Fibroblast of gingiva (primary cell): Measurements from ENCODE around the gene INIP.

Experiments used
- DNase-seq: peaks from one replicate; pipeline ENCODE4 v3.0.0-alpha.2; 2011; ENCODE audit warnings: low read depth

INIP gene, protein sequence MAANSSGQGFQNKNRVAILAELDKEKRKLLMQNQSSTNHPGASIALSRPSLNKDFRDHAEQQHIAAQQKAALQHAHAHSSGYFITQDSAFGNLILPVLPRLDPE

GRCh38 chr9:112717661-112718331 lies at the start of gene INIP:
Gene INIP, minus strand, starts transcription at chr9:112718117. Its CDS starts 1,632 bp downstream, at chr9:112716485.
- peak; percentile 96 for DNase-seq

DNA sequence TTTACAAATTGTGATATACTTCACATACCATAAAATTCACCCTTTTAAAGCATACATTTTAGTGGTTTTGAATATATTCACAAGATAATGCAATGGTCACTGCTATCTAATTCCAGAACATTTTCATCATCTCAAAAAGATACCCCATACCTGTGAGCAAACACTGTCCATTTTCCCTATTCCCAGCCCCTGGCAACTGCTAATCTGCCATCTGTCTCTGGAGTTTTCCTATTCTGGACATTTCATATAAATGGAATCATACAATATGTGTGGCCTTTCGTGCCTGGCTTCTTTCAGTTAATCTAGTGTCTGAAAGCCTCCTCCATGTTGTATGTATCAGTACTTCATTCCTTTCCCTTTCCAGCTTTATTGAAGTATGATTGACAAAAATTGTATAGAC lies 47.4 kb upstream of the INIP start:
- no peak for DNase-seq

DNA sequence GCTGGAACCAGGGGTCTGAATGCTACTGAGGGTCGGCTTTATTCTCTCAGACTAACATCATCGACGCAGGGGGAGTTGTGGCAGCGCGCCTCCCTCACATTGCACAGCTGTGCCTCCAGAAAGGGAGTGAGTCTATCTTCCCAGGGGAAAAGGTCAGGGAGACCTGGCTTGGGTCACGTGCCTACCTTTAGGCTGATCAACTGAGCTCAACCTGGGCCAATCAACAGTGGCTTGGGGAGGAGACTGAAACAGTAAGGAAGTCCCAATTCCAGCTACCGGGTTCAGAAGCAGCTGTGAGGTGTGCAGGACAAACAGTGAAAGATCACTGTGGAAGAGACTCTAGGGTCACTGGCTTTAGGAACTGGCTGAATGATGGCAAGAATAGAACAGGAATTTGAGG lies 46.9 kb upstream of the INIP start:
- no peak for DNase-seq

- DNase-seq = peak; percentile 14
Measured at GRCh38 chr9:112764344-112764743, 46.4 kb upstream of the INIP start.

DNA sequence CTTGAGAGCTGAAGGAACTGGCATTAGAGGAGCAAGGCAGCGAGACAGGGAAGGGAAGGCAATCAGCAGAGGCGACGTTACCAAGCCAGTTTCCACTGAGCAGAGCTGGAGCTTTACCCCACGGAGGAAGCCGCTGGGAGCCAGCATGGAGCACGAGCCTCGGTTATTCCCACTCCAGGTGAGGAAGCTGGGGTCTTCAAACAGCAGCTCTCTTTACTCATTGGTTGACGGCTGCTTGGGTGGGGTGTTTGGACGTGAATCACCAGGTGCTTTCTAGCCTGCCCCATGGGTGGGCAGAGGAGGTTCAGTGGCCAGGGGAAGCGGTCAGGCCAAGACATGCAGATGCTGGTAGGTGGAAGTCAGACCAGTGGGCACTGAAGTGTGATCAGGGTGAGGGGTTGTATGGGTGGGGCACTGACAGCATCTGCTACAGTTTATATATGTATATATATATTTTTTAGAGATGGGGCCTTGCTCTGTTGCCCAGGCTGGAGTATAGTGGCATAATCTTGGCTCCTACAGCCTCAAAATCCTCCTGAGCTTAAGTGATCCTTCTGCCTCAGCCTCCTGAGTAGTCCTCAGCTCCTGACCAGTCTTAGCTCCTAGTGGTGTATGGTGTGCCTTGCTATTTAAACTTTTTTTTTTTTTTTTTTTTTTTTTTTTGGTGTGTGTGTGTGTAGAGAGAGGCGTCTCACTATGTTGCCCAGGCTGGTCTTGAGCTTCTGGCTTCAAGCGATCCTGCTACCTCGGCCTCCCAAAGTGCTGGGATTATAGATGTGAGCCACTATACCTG lies 45.0 kb upstream of the INIP start:
- DNase-seq = no peak

DNA sequence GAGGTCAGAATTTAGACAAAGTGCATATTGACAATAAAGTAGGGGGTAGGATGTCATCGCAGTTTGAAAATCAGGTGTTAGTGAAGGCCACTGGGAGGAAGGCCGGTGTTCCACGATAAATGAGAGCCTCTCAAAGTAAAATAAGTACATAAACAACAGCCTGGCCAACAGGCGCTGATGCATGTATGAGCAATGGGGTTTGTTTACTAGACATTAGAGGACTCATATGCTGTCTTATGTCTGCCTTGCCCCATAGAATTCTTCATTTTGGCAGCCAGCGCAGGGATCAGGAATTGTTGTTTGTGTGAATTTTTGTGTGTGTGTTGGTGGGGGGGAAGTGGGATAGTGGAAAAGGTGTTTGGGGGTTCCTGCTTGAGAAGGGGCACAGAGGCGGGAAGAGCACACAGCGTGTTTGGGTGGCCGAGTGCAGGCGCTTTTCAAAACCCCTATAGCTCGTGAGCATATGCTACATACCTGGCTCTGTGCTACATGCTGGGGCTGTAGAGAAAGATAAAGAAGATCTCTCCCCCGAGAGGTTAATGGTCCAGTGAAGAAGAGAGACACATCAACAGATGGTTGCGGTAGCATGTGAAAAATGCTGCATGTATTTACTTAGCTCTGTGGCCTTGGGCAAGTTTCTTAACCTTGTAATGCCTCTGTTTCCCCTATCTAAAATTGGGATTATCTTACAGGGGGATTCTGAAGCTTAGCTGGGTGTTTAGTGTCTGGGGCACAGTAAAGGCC lies 44.2 kb upstream of the INIP start:
- peak; percentile 21 for DNase-seq

DNA sequence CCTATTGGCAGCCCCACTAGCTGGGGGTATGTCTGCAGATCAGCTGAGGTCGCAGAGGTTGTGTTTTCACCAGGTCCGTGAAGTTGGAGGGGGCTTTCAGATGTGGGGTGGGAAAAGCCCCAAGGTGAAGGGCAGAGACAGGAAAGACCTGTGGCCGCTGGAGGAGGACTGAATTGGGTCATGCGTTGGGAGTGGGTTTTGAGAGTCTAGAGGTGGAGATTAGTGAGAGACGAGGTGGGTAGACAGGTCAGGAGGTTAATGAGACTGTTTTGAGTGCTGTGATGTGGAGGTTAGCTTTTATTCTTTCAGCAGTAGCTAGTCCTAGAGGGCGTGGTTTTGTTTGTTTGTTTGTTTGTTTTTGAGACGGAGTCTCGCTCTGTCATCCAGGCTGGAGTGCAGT lies 42.9 kb upstream of the INIP start:
- no peak for DNase-seq

DNA sequence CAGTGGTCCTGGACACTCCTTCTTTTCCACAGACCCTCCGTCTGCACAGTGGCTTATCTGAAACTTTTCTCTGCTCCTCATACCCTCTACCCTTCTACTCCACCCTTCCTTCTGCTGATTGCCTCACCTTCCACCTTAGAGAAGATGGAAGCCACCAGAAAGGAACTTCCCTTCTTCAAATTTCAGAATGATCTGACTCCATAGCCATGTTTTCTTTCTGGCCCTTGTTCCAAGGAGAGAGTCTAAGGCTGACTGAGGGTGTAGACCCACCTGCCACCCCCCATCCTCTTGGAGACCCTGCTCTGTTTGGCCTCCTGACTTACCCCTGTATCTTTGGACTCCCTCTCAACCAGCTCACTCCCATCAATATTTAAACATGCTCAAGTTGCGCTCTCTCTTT lies 40.0 kb upstream of the INIP start:
- no peak for DNase-seq

DNA sequence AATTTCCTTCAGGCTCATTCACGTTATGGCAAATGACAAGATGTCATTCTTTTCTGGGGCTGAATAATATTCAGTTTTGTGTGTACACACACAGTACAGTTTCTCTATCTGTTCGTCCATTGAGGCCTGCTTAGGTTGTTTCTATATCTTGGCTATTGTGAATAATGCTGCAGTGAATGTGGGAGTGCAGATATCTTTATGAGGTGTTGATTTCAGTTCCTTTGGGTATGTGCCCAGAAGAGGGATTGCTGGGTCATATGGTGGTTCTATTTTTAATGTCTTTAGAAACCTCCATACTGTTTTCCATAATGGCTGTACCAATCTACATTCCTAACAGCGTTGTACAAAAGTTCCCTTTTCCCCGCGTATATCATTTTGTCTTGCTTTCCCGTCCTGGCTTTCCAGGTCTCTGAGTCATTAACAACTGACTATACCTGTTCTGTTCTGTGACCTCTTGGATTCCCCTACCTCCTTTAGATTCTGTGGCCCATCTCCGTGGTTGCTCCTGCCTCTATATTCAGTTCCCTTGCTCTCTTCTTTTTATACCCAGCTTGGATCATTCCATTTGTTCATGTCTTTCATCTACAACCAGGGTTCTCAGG lies 39.5 kb upstream of the INIP start:
- no peak for DNase-seq

DNA sequence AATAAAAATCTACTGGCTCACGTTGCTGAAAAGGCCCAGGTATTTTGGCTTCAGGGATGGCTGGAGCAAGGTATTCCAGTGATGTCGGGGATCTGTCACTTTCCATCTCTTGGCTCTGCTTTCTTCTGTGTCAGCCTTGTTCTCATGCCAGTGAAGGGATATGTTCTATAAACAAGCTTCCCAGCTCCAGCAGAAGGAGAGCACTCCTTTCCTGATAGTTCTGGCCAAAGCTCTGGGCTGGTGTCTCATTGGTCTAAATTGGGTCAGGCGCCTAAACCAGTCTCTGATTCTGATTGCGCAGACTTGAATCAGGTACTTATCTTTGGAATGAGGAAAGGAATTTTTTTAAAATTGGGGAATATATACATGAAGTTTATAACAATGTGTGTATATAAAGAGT lies 37.8 kb upstream of the INIP start:
- no peak for DNase-seq

- peak; percentile 62 for DNase-seq
Measured at GRCh38 chr9:112755016-112755427, 37.1 kb upstream of the INIP start.

DNA sequence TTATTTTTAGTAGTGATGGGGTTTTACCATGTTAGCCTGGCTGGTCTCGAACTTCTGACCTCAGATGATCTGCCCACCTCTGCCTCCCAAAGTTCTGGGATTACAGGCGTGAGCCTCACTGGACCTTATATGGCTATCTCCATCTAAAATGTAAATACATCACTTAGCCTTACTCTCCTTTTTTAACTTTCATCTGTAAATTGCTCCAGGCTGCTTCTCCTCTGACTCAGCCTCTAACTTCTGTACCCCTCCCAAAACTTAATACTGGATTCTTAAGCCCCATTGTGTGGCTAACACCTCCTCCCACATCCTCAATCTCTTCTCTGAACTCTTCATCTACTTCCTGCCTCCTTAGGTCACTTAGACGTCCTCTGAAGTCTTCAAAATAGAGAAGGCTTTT lies 36.7 kb upstream of the INIP start:
- no peak for DNase-seq

DNA sequence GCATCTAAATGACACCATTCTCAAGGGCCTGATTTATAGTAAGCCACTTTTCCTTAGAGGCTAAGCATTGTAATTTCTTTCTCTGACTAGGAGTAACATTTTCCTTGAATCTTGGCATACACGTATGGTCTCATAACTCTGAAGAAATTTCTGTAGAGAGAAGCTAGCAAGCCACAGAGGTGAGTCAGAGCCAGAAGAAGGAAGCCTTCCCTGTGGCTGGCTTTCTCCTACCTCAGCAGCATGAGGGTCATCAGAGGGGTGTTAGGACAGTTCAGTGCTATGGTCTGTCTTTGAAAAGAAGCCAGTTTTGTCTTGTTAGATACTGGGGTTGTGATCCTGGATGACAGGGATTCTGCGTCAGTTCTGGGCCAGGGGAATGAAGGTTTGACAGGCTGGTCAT lies 35.8 kb upstream of the INIP start:
- peak; percentile 64 for DNase-seq

DNA sequence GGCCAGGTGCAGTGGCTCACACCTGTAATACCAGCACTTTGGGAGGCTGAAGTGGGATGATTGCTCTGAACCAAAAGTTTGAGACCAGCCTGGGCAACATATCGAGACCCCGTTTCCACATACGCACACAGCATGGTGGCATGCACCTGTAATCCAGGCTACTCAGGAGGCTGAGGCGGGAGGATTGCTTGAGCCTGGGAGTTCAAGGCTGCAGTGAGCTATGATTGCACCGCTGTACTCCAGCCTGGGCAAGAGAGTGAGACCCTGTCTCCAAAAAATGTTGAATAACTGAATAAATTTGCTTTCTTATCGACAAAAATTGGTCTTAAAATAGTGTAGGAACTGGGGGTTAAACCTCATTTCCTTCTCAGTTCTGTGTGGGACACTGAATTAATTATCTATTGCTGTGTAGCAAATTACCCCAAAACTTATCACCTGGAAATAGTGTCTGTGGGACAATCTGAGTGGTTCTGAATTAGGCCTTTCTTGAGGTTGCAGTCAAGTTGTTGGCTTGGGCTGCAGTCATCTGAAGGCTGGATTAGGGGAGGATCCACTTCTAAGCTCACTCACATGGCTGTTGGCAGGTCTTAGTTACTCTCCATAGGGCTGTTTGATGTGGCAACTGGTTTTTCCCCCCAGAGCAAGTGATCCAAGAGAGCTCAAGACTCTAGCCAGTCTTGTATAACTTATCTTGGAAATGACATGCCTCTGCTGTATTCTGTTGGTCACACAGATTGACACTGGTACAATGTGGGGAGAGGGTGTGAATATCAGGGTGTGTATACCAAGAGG lies 34.6 kb upstream of the INIP start:
- DNase-seq = no peak

DNA sequence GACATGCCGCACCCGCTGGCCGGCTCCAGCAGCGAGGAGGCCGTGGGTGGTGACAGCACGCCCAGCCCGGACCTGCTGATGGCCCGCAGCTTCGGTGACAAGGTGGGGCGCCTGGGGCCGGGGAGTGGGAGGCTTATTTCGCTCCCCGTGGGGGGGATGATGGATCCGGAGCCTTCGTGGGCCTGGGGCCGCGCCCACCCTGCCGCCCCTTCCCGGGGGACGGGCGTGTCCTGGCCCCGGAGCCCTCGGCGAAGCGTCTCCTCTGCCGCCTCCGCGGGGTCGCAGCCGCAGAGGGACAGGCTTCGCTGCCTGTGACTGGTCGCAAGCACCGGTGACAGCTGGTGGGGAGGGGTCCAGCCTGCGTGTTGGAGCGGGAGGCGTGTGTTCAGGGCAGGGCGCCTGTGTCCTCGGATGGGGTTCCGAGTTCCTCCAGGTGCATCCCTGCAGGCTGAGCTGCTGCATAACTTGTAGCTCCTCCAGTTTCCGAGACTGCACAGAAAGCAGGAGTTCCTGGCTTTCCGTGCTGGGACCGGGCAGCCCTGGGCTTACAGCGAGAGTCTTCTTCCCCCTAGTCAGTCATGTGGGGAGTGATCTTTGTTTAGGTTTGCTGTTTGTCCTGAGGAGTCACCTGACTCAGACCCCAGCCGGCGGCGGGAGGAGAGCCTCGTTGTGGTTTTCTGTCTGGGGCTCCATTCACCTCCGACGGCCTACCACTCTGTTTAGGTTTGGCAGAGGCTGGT lies 33.3 kb upstream of the INIP start:
- peak; percentile 12 for DNase-seq

DNA sequence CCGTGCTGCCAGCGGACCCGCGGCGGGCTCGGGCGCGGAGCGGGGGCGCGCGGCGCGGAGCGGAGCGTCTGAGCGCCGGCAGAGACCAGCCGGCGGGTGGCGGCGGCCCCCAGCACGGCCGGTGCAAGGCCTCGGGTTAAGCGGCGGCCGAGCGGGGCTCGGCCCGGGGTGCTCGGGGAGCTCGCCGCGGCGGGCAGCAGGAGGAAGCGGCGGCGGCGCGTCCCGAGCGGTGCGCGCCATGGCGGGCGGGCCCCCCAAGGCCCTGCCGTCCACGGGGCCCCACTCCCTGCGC lies 32.8 kb upstream of the INIP start:
- DNase-seq = no peak

GRCh38 chr9:112750016-112750763 lies 32.3 kb upstream of the INIP start, which contains the start of gene SNX30:
Gene SNX30, plus strand, starts transcription at chr9:112750760. Its CDS starts 242 bp downstream, at chr9:112751002.
- DNase-seq = peak; percentile 90

- no peak for DNase-seq
Measured at GRCh38 chr9:112747094-112747493, 29.2 kb upstream of the INIP start.

DNA sequence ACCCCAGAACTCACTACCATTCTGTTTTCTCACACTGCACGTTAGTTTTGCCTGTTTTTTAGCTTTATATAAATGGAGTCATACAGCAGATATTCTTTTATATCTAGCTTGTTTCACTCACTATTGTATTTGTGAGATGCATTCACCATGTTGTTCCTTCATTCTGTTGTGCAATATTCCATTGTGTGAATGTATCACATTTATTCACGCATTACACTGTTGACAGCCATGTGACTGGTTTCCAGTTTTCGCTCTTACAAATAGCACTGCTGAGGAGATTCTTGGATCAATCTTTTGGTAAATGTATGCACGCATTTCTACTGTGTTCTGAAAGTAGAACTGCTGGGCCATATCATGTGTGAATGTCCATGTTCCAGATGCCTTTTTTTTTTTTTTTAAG lies 26.3 kb upstream of the INIP start:
- no peak for DNase-seq

DNA sequence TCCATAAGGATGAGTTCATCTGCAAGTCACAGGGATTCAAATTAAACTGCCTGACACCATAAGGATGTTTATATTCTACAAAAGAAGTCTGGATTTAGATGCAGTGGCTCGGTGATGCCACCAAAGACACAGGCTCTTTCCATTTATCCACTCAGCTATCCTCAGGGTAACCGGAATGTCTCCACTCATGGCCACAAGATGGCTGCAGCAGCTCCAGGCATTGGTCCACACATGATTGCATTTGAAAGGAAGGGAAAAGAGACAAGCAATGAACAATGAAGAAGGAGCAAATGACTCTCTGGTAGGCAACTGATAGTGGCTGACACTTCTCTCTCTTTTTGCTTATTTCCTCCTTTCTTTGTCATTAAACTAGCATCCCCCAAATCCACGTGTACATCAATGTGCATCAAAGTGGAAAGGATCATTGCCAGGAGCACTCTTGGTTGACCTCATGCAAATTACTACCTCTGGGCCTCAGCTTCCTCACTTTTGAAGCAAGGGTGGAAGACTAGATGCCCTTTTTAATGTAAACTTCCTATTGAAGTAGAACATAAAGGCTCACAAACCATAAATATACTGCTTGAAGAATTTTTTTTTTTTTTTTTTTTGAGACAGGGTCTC lies 25.4 kb upstream of the INIP start:
- no peak for DNase-seq
